ENCODE measurements around the gene YTHDF1.
"Not testable (repeated sequence)": the region's sequence is repeated elsewhere in the genome, so short reads cannot be mapped to it uniquely, and the experiment has no call there.

Gene YTHDF1

GRCh38 chr20:63163596-63164483 is 52.1 kb downstream of the YTHDF1 start:
- no peak for TF ChIP-seq CTCF (conservative IDR thresholded peaks at IDR 0.05)

GRCh38 chr20:63163171-63163570 is 52.8 kb downstream of the YTHDF1 start:
- TF ChIP-seq CTCF (conservative IDR thresholded peaks at IDR 0.05): no peak
- no peak overlapping the region for H3K27ac ChIP-seq

More at GRCh38 chr20:63163596-63164483, 52.1 kb downstream of the YTHDF1 start:
- no peak overlapping the region for H3K27ac ChIP-seq

- no peak for TF ChIP-seq CTCF (conservative IDR thresholded peaks at IDR 0.05)
These were observed 53.6 kb downstream of the YTHDF1 start for GRCh38 chr20:63162206-63162795.

GRCh38 chr20:63161176-63161651 is 54.7 kb downstream of the YTHDF1 start:
- H3K27ac ChIP-seq: no peak overlapping the region
- TF ChIP-seq CTCF (conservative IDR thresholded peaks at IDR 0.05): no peak

More at GRCh38 chr20:63162206-63162795, 53.6 kb downstream of the YTHDF1 start:
- no peak overlapping the region for H3K27ac ChIP-seq

- TF ChIP-seq CTCF (conservative IDR thresholded peaks at IDR 0.05): no peak
- no peak overlapping the region for H3K27ac ChIP-seq
These were observed 55.2 kb downstream of the YTHDF1 start for GRCh38 chr20:63160641-63161175.

GRCh38 chr20:63159826-63160640 is 55.9 kb downstream of the YTHDF1 start:
- no peak for TF ChIP-seq CTCF (conservative IDR thresholded peaks at IDR 0.05)
- H3K27ac ChIP-seq: no peak overlapping the region

GRCh38 chr20:63159251-63159650 is 56.7 kb downstream of the YTHDF1 start:
- not testable (repeated sequence) for H3K27ac ChIP-seq
